Activated CD4-positive, CD25-positive, alpha-beta regulatory T cell treated with anti-CD3 and anti-CD28 coated beads, Interleukin-2, amount 50 U/mL, for 16 hours (primary cell): ENCODE measurements around the gene WDR45B.

Source experiments
- DNase-seq: peaks from one replicate; pipeline ENCODE4 v3.0.0-alpha.2; 2020; ENCODE audit warnings: low read depth, low spot score

Gene WDR45B

GRCh38 chr17:82677353-82677925, 29.2 kb upstream of the WDR45B start:
- DNase-seq: no peak

DNA sequence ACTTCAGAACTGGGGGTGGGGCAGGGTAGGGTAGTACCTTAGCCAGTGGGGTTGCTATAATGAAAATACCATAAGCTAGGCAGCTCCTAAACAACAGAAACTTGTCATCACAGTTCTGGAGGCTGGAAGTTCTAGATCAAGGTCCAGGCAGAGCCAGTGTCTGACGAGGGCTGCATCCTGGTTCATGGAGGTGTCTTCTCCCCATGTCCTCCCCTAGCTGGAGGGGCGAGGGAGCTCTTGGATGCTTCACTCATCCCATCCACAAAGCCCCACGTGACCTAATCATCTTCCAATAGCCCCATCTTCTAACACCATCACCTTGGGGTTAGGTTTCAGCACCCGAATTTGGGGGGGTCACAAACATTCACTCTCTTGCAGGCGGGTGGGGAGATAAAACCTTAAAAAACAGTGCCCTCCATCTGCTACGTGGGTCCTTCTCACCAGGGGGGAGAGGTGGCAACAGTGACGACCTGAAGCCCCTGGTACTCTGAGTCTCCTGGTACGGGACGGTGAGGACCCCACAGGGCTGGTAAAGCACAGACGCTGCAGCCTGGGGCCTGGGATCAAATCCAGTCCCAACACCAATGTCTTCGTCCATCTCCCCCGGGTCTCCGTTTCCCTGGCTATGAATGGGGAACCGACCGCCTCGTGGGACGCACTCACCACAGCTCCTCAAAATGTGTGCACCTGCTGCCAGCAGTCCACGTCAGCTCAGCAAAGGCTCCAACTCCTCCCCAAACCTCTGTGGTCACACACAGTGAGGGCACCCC, 27.4 kb upstream of the WDR45B start:
- no peak for DNase-seq

DNA sequence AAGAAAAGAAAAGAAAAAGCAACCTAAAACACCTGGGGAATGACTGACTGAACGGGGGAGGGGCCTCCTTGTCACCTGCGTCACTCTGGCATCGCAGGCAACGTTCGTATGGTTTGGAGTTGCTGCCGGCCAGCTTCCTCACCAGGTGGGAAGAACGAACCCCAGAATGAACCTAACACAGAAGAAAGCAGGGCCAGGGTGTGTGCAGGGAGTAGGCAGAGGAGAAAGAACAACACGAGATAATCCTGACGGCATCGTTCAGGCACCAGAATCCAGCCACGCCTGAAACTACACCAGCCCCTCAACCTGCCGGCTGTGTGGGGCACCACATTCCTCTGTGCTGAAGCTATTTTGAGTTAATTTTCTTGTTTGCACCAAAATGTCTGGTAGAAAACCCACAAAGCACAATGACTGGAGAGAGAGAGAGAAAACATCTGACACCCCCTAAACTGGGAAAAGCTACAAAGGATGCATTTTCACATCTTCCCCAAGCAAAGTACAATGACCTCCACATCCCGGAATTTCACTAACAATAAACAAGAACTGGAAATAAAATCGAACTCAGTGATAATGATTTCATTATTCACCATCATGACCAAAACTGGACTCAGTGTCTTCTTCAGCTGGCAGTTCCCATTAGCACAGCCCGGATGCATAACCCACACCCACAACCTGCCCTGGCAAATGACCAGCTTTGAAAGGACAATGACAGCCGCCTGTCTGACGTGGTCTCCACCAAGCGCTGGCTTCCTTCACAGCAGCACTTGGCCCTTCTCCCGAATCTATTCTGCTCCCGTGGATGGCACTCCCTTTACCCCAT, 26.6 kb upstream of the WDR45B start:
- no peak for DNase-seq

DNA sequence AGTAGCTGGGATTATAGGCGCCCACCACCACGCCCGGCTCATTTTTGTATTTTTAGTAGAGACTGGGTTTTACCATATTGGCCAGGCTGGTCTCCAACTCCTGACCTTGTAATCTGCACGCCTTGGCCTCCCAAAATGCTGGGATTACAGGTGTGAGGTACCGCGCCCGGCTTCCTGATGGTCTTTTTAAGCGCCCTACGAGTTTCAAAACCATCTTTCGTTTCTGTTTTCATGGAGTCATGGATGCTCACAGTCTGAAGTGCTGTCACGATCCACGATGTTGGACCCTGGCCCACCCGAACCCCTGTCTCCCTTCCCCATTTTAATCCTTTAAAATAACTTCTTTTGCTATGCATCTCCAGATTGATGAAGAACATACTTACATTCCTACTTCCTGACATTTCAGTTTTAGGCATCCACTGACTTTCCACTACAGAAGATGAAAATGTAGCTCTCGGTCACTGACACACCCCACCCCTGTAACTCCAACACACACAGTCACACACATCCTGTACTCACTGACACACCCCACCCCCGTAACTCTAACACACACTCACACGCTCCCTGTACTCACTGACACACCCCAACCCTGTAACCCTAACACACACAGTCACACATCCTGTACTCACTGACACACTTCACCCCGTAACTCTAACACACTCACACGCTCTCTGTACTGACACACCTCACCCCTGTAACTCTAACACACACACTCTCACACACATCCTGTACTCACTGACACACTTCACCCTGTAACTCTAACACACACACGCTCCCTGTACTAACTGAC, 22.6 kb upstream of the WDR45B start:
- no peak for DNase-seq

GRCh38 chr17:82668631-82669099, 20.4 kb upstream of the WDR45B start:
- DNase-seq: no peak

DNA sequence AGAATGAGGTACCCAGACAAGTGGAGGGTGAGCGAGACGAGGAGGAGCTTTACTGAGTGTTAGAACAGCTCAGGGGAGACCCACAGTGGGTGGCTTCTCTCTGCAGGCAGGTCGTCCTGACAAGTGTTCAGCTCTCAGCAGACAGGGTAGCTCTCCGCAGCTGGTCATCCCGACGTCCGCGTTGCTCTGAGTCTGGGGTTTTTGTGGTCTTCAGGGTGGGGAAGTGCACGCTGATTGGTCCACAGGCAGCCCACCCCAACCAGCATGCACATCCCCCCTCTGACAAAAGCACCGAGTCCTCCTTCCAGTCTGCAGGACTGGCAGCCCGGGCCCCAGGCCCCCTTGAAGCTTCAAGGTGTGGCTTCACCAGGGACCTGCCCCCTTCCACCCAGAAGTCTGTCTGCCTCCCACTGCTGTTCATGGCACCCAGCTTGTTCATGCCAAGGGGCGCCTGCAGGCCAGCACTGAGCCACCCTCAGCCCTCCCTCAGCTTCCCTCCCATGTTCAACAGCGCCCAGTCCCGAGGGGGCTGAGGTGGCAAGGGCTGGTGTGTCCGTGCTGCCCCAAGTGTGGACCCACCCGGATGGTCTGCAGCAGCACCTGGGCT, 19.9 kb upstream of the WDR45B start:
- no peak for DNase-seq

GRCh38 chr17:82667668-82668000, 19.4 kb upstream of the WDR45B start:
- DNase-seq: no peak

GRCh38 chr17:82666931-82667667, 18.9 kb upstream of the WDR45B start:
- DNase-seq: no peak

GRCh38 chr17:82665891-82666290, 17.6 kb upstream of the WDR45B start:
- no peak for DNase-seq

DNA sequence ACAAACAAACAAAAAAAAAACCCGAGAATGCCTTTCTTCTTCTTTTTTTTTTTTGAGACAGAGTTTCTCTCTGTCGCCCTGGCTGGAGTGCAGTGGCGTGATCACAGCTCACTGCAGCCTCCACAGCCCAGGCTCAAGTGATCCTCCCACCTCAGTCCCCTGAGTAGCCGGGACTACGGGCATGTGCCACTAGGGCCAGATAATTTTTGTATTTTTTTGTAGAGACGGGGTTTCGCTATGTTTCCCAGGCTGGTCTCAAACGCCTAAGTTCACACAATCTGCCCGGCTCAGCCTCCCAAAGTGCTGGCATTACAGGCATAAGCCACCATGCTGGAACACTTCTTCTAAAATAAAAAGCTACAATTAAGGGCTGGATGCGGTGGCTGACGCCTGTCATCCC, 17.0 kb upstream of the WDR45B start:
- no peak for DNase-seq

DNA sequence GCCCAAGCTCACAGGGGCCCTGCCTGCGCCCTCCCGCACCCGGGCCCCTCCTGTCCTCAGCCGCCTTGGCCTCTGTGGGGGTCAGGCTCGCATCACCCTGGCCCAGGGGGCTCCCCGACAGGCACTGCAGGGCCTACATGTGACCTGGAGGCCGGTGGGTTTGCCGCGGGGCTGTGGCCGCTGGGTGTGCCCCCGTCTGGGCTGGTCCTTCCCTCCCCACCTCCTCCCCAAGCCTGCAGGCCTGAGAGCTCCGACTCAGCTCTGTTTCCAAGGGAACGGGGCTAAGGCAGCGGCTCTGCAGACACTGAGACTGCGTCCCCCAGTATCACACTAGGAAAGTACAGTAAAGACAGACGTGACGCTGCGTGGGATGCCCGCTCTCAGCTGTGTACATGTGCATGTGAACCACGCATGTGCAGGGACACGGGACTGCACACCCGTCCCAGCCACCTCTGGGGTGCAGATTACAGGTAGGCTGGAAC, 16.5 kb upstream of the WDR45B start:
- DNase-seq: no peak

DNA sequence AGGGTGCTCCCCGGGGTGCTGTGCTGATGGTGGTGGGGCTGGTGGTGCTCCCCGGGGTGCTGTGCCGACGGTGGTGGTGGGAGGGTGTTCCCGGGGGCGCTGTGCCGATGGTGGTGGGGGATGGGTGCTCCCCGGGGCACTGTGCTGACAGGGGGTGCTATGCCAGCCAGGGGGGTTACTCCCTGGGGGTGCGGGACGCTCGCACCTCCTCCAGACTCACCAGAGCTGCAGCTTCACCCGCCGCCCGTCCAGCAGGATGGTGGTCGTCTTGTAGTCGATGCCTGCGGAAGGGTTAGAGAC, 16.0 kb upstream of the WDR45B start:
- DNase-seq: no peak

- DNase-seq: no peak
These were observed 15.4 kb upstream of the WDR45B start for GRCh38 chr17:82663381-82664275.

GRCh38 chr17:82662711-82663261, 14.5 kb upstream of the WDR45B start:
- DNase-seq: no peak

GRCh38 chr17:82661717-82662683, 13.8 kb upstream of the WDR45B start:
- no peak for DNase-seq

DNA sequence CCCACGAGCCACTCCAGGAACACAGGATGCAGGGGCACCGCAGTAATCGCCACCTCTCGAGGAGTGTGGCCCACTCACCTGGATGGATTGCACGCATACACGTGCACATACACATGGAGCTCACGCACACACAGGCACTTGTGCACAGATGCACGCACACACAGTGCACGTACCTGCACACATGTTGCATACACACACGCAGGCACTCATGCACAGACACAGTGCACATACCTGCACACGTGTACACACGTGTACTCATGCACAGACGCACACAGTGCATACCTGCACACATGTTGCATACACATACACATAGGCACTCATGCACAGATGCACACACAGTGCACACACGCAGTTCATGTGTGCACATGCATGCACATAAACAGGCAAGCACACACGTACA, 11.6 kb upstream of the WDR45B start:
- no peak for DNase-seq

- no peak for DNase-seq
These were observed 10.7 kb upstream of the WDR45B start for GRCh38 chr17:82658796-82659452.

- DNase-seq: no peak
These were observed 10.1 kb upstream of the WDR45B start for GRCh38 chr17:82658331-82658730.
